K562 (cell line): ENCODE results near the gene STIM1. TPM values are rescaled to one million over a fixed set of nuclear protein-coding genes. Genes with fewer than 3 reads are reported as not detected.

Experiments used
- ATF2 ChIP-seq: sonication (generic); formaldehyde crosslinking; IDR thresholded peaks from 2 replicates; pipeline ENCODE4 v1.8.1; 2022; ENCODE audit warnings: missing genetic modification reagents
- CREB1 ChIP-seq, 2 experiments: sonication (generic) in 1 of 2; formaldehyde crosslinking in 1 of 2; IDR thresholded peaks; 2 replicates each; pipeline versions ENCODE4 v1.6.1 to v1.8.0; 2012 to 2022; ENCODE audit warnings: inconsistent platforms in 1 of 2, mild to moderate bottlenecking in 1 of 2, missing genetic modification reagents in 1 of 2, moderate library complexity in 1 of 2
- CREBBP ChIP-seq: IDR thresholded peaks from one replicate; pipeline ENCODE4 v1.6.1; 2012; ENCODE audit warnings: low read depth, mild to moderate bottlenecking, control low read depth, inconsistent platforms, low read length
- CSDE1 ChIP-seq, 2 experiments: fragments of 450-650 bp; IDR thresholded peaks; 2 replicates each; pipeline ENCODE4 v1.6.1; 2016; ENCODE audit warnings: mild to moderate bottlenecking in 1 of 2
- IRF1 ChIP-seq: sonication (generic); formaldehyde crosslinking; IDR thresholded peaks from 2 replicates; pipeline ENCODE4 v1.8.0; 2022; ENCODE audit warnings: missing genetic modification reagents, mild to moderate bottlenecking, borderline replicate concordance
- MED1 ChIP-seq: sonication (generic); formaldehyde crosslinking; IDR thresholded peaks from 2 replicates; pipeline ENCODE4 v1.8.1; 2023; ENCODE audit warnings: missing genetic modification reagents, borderline replicate concordance
- PHF20 ChIP-seq: fragments of 450-650 bp; IDR thresholded peaks from 2 replicates; pipeline ENCODE4 v1.6.1; 2018; ENCODE audit not compliant: partially characterized antibody
- POLR2B ChIP-seq: fragments of 450-650 bp; IDR thresholded peaks from 2 replicates; pipeline ENCODE4 v1.6.1; 2018; ENCODE audit warnings: low read depth; ENCODE audit not compliant: partially characterized antibody
- PPARD ChIP-seq: fragments of 250-450 bp; sonication (Bioruptor Pico); IDR thresholded peaks from 2 replicates; pipeline ENCODE4 v1.8.0; 2022; ENCODE audit warnings: inconsistent platforms, mild to moderate bottlenecking, moderate library complexity
- RERE ChIP-seq: sonication (generic); formaldehyde crosslinking; IDR thresholded peaks from 2 replicates; pipeline ENCODE4 v1.8.0; 2023; ENCODE audit warnings: missing genetic modification reagents, mild to moderate bottlenecking, borderline replicate concordance
- SIRT6 ChIP-seq: IDR thresholded peaks from one replicate; pipeline ENCODE4 v1.6.1; 2012; ENCODE audit warnings: low read depth, mild to moderate bottlenecking, control low read depth, inconsistent platforms, low read length, moderate library complexity
- TOE1 ChIP-seq, 2 experiments: fragments of 450-650 bp in 1 of 2; sonication (generic) in 1 of 2; formaldehyde crosslinking in 1 of 2; IDR thresholded peaks; 2 replicates each; pipeline versions ENCODE4 v1.7.1 to v1.8.0; 2016 to 2022; ENCODE audit warnings: borderline replicate concordance in 2 of 2, mild to moderate bottlenecking in 2 of 2, antibody characterized with exemption in 1 of 2, inconsistent platforms in 1 of 2, low read depth in 1 of 2, missing genetic modification reagents in 1 of 2, moderate library complexity in 1 of 2
- ZNF280B ChIP-seq: fragments of 250-450 bp; sonication (Bioruptor Pico); IDR thresholded peaks from 2 replicates; pipeline ENCODE4 v1.5.1; 2021; ENCODE audit warnings: mild to moderate bottlenecking
- ZNF431 ChIP-seq: sonication (generic); formaldehyde crosslinking; IDR thresholded peaks from 2 replicates; pipeline ENCODE4 v1.8.0; 2022; ENCODE audit warnings: mild to moderate bottlenecking, missing genetic modification reagents
- ZNF561 ChIP-seq: fragments of 450-650 bp; formaldehyde crosslinking; conservative IDR thresholded peaks from 2 replicates; pipeline ENCODE4 v1.4.0; 2020; ENCODE audit warnings: mild to moderate bottlenecking, moderate library complexity
- polyA plus RNA-seq, 8 experiments: library from polyadenylated mRNA; depleted of rRNA in 4 of 8; stranded (reverse) in 5 of 8; unstranded in 3 of 8; fragments of >200 nt; fragmentation: Nextera tagmentation in 2 of 8; fragmentation: Illumina TruSeq in 1 of 8; extraction: Ambion mirVana in 2 of 8; extraction: Trizol in 1 of 8; gene quantifications; 2 replicates each; pipeline versions ENCODE4 v1.2.1 to v1.2.3, GENCODE V29; 2011 to 2014; ENCODE audit warnings: inconsistent platforms in 1 of 8, missing spikeins in 1 of 8
- total RNA-seq, 7 experiments: library from RNA; depleted of rRNA in 6 of 7; stranded (reverse); fragments of >200 nt in 6 of 7; fragmentation: Illumina TruSeq in 2 of 7; extraction: Trizol in 2 of 7; gene quantifications; 2 replicates each; pipeline versions ENCODE4 v1.2.1 to v1.2.3, GENCODE V29; 2011 to 2021; ENCODE audit warnings: low replicate concordance in 1 of 7

Gene STIM1
- total and polyA plus RNA-seq, 9 of the 15 experiments (the other 6 are each of a cell fraction or from before 2014, with no cell fraction given): 7.7 to 50.5 (median 22.5) TPM

- no peak for TF ChIP-seq RERE (CRISPR knock-in tag)
- peak; percentile 96 for TF ChIP-seq ZNF280B (CRISPR knock-in tag)
- TF ChIP-seq ZNF431 (CRISPR knock-in tag): no peak
- no peak for TF ChIP-seq CSDE1 (IDR thresholded peaks at IDR 0.05)
- no peak for TF ChIP-seq IRF1 (CRISPR knock-in tag)
- TF ChIP-seq POLR2B: no peak
- no peak for TF ChIP-seq PPARD (CRISPR knock-in tag)
- no peak for TF ChIP-seq CREBBP
- no peak for TF ChIP-seq MED1 (CRISPR knock-in tag)
- no peak for TF ChIP-seq PHF20
- TF ChIP-seq ATF2: no peak
- no peak for TF ChIP-seq ZNF561 (CRISPR knock-in tag)
- peak; percentile 52; the same call in 1 of the 2 replicates for TF ChIP-seq TOE1 (IDR thresholded peaks at IDR 0.05; ENCODE audit: borderline replicate concordance)
- TF ChIP-seq TOE1 (CRISPR knock-in tag; IDR thresholded peaks at IDR 0.05; ENCODE audit: borderline replicate concordance, low read depth): no peak
- TF ChIP-seq SIRT6: no peak
- no peak for TF ChIP-seq CREB1 (IDR thresholded peaks at IDR 0.05)
- no peak for TF ChIP-seq CREB1 (CRISPR knock-in tag; IDR thresholded peaks at IDR 0.05)
Observed at GRCh38 chr11:4140067-4140636, 284.7 kb downstream of the STIM1 start (continued).
